NCI-H82 treated with DMSO at 0.1 percent for 48 hours (cell line): ENCODE data around the gene RPS19BP1.
A peak's percentile ranks its signal among the peaks of the same experiment; 100 is the strongest.

Experiments used
- DNase-seq: peaks from one replicate; lab custom pipeline; 2025; ENCODE audit not compliant: unreplicated experiment; lab: John Stamatoyannopoulos, UW

RPS19BP1 gene

GRCh38 chr22:39532215-39533073 is at the start of gene RPS19BP1:
Gene RPS19BP1, minus strand, starts transcription at chr22:39532748. Its CDS starts 10 bp downstream, at chr22:39532738.
- DNase-seq, result peak; percentile 99

GRCh38 chr22:39581303-39581702 is 48.8 kb upstream of the RPS19BP1 start:
- DNase-seq, result no peak

- no peak for DNase-seq
Measured at GRCh38 chr22:39580795-39581194, 48.2 kb upstream of the RPS19BP1 start.

GRCh38 chr22:39580006-39580441 is 47.5 kb upstream of the RPS19BP1 start:
- no peak for DNase-seq

- no peak for DNase-seq
Measured at GRCh38 chr22:39577900-39578299, 45.4 kb upstream of the RPS19BP1 start.

- no peak for DNase-seq
Measured at GRCh38 chr22:39577366-39577765, 44.8 kb upstream of the RPS19BP1 start.

GRCh38 chr22:39576027-39576426 is 43.5 kb upstream of the RPS19BP1 start:
- DNase-seq, result no peak

- DNase-seq, result no peak
Measured at GRCh38 chr22:39575552-39575825, 42.9 kb upstream of the RPS19BP1 start.

- no peak for DNase-seq
Measured at GRCh38 chr22:39574779-39575551, 42.4 kb upstream of the RPS19BP1 start.

- no peak for DNase-seq
Measured at GRCh38 chr22:39571538-39571937, 39.0 kb upstream of the RPS19BP1 start.

- no peak for DNase-seq
Measured at GRCh38 chr22:39570665-39571064, 38.1 kb upstream of the RPS19BP1 start, which contains the start of gene CACNA1I. Gene CACNA1I, plus strand, starts transcription at chr22:39570753. Its CDS starts 0 bp downstream, at chr22:39570753.

- DNase-seq, result no peak
Measured at GRCh38 chr22:39570226-39570625, 37.7 kb upstream of the RPS19BP1 start.

- DNase-seq, result no peak
Measured at GRCh38 chr22:39569066-39569465, 36.5 kb upstream of the RPS19BP1 start.

GRCh38 chr22:39568278-39568981 is 35.9 kb upstream of the RPS19BP1 start:
- no peak for DNase-seq

- no peak for DNase-seq
Measured at GRCh38 chr22:39567135-39567946, 34.8 kb upstream of the RPS19BP1 start.

GRCh38 chr22:39565414-39565944 is 32.9 kb upstream of the RPS19BP1 start:
- DNase-seq, result no peak

GRCh38 chr22:39563571-39564428 is 31.3 kb upstream of the RPS19BP1 start:
- DNase-seq, result no peak

GRCh38 chr22:39562839-39563489 is 30.4 kb upstream of the RPS19BP1 start:
- DNase-seq, result no peak

GRCh38 chr22:39560127-39560526 is 27.6 kb upstream of the RPS19BP1 start:
- DNase-seq, result no peak
